Activated CD4-positive, alpha-beta memory T cell treated with anti-CD3 and anti-CD28 coated beads, Interleukin-2, amount 10 ng/mL, durations not matched to agents 7 days and 5 days (primary cell): ENCODE measurements around the gene NAALADL2. TPM values are rescaled to one million over a fixed set of nuclear protein-coding genes. Genes with fewer than 3 reads are reported as not detected.
"Not testable (repeated sequence)": the region's sequence is repeated elsewhere in the genome, so short reads cannot be mapped to it uniquely, and the experiment has no call there.

Source experiments
- CTCF ChIA-PET: fragments of 350-600 bp; sonication (Branson Sonifier 250); formaldehyde crosslinking; loops from one replicate; lab custom pipeline; 2021; ENCODE audit warnings: antibody characterized with exemption, inconsistent platforms; lab: Charles Lee
- POLR2A ChIA-PET: fragments of 350-600 bp; sonication (Branson Sonifier 250); formaldehyde crosslinking; loops from one replicate; lab custom pipeline; 2021; ENCODE audit warnings: antibody characterized with exemption; lab: Charles Lee
- DNase-seq: peaks from one replicate; pipeline ENCODE4 v3.0.0-alpha.2; 2020
- H3K27ac Mint-ChIP-seq: one replicate; pipeline ENCODE4 v1.8.0; 2021; ENCODE audit warnings: mild to moderate bottlenecking, mixed read lengths
- H3K27me3 Mint-ChIP-seq: one replicate; pipeline ENCODE4 v1.8.0; 2021; ENCODE audit warnings: mixed read lengths
- H3K36me3 Mint-ChIP-seq: one replicate; pipeline ENCODE4 v1.8.0; 2021; ENCODE audit warnings: low read depth, mixed read lengths
- H3K4me1 Mint-ChIP-seq: one replicate; pipeline ENCODE4 v1.8.0; 2021; ENCODE audit warnings: mixed read lengths
- H3K4me3 Mint-ChIP-seq: one replicate; pipeline ENCODE4 v1.8.0; 2021; ENCODE audit warnings: mild to moderate bottlenecking, mixed read lengths
- H3K9me3 Mint-ChIP-seq: one replicate; pipeline ENCODE4 v1.8.0; 2021; ENCODE audit warnings: mixed read lengths
- total RNA-seq, 2 experiments: library from RNA; stranded (reverse); gene quantifications; one replicate each; pipeline ENCODE4 v1.2.3, GENCODE V29; 2021

Gene NAALADL2
- total RNA-seq, 2 experiments from 2014 or later: not detected

DNA sequence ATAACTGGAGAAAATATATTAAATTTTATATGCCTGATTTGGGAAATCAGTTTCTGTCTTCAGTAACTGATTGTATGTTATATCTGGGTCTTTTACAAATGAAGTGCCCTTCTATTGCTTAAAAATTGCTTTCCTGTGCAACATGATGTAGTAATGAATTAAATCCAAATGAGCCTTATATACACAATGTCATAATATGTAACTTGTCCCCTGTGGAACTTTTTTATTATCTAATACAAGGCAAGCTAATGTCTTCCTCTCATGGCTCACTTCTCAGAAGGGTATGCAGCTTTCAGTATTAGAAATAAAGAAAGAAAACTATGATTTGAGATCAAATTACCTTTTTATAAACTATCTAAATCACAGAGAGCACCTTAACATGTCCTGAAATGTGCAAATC is 248.9 kb downstream of the NAALADL2 start:
- POLR2A ChIA-PET: no interaction called here
- no peak overlapping the region for H3K4me3 Mint-ChIP-seq
- H3K4me1 Mint-ChIP-seq: no peaks in the 10 kb centered on the region
- no peaks in the 10 kb centered on the region for H3K36me3 Mint-ChIP-seq
- no peak overlapping the region for H3K27ac Mint-ChIP-seq
- DNase-seq: no peak
- H3K9me3 Mint-ChIP-seq: peaks cover 4% of the 10 kb centered on the region
- CTCF ChIA-PET: no interaction called here
- no peaks in the 10 kb centered on the region for H3K27me3 Mint-ChIP-seq

DNA sequence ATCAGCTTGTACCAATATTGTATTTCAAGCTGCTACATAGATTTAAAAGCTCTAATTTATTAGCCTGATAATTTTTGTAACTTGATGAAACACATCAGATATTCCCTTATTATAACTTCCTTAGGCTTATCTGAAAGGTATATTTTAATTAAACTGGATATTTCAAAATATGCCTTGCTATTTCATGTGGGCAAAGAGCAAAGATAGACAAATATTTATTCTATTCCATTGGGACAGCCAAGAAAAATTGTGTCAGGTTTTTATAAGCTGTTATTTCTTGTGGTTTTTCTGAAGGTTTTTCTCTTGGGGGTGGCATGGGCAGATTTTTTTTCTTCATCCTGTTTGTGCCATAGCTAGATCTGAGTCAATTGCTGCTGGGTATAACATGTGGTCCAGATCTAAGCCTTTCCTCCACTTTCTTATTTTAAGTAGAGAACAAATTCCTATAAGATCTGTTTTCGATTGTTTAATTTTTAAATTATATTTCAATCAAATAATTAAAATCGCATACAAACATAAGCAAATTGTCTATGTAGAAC is 249.5 kb downstream of the NAALADL2 start:
- CTCF ChIA-PET: no interaction called here
- Mint-ChIP-seq H3K27me3 (no peaks in the 10 kb centered on the region), H3K4me3 (no peak overlapping the region)

DNA sequence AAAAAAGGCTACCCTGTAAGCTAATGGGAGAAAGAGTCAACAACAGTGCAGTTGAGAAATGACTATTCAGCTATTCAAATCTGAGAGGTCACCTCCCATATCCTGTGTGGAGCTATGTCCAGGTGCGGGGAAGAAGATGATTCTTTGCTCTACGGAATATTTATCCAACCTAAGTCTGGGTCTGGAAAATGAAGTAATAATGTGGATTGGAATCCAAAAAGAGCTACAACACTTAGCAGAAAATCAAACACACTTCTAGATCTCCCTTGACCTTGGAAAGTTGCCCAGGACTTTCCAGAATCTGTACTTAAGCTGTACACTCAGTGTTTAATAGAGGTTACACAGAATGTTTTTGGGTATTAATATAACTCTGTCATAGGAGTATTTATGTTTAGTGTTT is 251.9 kb downstream of the NAALADL2 start:
- Mint-ChIP-seq H3K4me1 (no peaks in the 10 kb centered on the region), H3K36me3 (no peaks in the 10 kb centered on the region), H3K27ac (no peak overlapping the region), H3K27me3 (no peaks in the 10 kb centered on the region), H3K9me3 (peaks cover 1% of the 10 kb centered on the region), H3K4me3 (no peak overlapping the region)
- DNase-seq: no peak
- ChIA-PET POLR2A (no interaction called here), CTCF (no interaction called here)

More for the DNA sequence above, 249.5 kb downstream of the NAALADL2 start:
- POLR2A ChIA-PET: no interaction called here
- H3K36me3 Mint-ChIP-seq: no peaks in the 10 kb centered on the region
- no peak for DNase-seq
- H3K27ac Mint-ChIP-seq: no peak overlapping the region
- peaks cover 4% of the 10 kb centered on the region for H3K9me3 Mint-ChIP-seq
- no peaks in the 10 kb centered on the region for H3K4me1 Mint-ChIP-seq

DNA sequence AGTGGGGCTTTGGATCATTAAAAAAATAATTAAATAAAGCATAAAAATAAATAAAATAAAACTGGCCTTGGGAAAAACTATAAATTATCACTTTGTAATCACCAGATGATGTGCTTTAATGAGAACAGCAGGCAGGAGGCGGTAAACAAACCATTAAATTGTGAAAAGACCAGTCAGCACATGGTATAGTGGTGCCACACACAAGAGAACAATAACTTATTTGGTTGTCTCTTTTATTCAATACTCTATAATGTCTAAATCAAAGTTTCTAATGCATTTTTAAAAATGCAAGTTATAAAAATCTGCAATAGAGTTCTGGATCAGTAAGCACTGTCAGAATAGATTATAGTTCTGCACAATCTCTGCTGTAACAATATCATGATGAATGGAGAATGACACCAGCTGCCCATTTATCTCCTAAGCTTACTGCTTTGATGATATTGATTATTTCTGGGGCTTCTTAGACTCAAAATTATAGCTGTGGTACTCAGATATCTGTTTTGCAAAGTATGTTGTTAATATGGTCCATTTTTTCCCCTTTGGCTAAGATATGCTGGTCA is 259.3 kb downstream of the NAALADL2 start:
- H3K27ac Mint-ChIP-seq: no peak overlapping the region
- no peaks in the 10 kb centered on the region for H3K4me1 Mint-ChIP-seq
- H3K27me3 Mint-ChIP-seq: no peaks in the 10 kb centered on the region
- H3K9me3 Mint-ChIP-seq: peaks cover 2% of the 10 kb centered on the region
- H3K4me3 Mint-ChIP-seq: no peak overlapping the region
- POLR2A ChIA-PET: no interaction called here
- H3K36me3 Mint-ChIP-seq: no peaks in the 10 kb centered on the region
- no peak for DNase-seq
- CTCF ChIA-PET: no interaction called here

DNA sequence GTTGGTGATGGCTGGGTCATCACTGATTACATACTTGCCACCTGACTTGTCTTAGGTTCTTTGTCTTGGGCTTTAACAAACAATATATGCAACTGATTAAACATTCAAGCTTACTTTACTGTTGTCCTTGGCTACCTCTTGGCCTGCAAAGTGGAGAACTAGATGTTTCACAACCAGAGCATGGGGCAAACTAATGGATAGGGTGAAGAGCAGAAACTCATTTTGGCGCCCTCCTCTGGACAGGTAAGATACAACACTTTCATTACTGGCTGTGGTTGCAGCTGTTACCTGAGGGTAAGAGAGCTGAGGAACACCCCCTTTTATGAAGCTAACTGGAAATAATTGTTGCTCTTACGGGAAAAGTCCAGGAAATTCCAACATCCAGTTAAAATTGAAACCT is 262.1 kb downstream of the NAALADL2 start:
- no peak for DNase-seq
- Mint-ChIP-seq H3K36me3 (no peaks in the 10 kb centered on the region), H3K9me3 (peaks cover 2% of the 10 kb centered on the region), H3K4me3 (no peak overlapping the region), H3K4me1 (no peaks in the 10 kb centered on the region), H3K27ac (no peak overlapping the region), H3K27me3 (no peaks in the 10 kb centered on the region)
- ChIA-PET CTCF (no interaction called here), POLR2A (no interaction called here)

DNA sequence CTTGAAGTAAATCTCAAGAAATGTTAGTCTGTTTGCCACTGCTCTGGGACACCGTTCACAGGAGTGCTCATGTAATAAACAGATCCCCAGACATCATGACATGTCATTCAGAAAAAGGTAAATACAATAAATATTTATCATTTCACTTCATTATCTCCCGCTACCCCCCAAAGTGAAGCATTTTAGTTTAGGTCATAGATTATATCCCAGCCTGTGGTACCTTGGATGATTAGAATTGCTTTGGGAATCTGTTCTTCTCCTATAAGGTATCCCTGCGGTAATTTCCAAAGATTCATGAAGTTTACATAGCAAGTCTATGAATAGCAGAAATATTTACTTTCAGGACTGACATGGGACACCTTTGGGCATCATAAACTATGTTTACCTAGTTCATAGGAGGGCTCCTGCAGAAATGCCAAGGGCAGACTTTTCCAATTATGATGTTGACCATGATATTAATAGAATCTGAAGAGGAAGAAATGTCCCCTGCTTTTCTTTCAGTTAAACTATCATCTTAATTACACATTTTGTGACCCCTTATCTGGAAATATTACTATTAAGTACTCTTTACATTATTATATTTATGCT is 268.0 kb downstream of the NAALADL2 start:
- H3K27ac Mint-ChIP-seq: no peak overlapping the region
- ChIA-PET POLR2A (no interaction called here), CTCF (no interaction called here)
- no peaks in the 10 kb centered on the region for H3K36me3 Mint-ChIP-seq
- no peaks in the 10 kb centered on the region for H3K9me3 Mint-ChIP-seq
- no peaks in the 10 kb centered on the region for H3K27me3 Mint-ChIP-seq
- DNase-seq: no peak
- no peak overlapping the region for H3K4me3 Mint-ChIP-seq
- no peaks in the 10 kb centered on the region for H3K4me1 Mint-ChIP-seq

DNA sequence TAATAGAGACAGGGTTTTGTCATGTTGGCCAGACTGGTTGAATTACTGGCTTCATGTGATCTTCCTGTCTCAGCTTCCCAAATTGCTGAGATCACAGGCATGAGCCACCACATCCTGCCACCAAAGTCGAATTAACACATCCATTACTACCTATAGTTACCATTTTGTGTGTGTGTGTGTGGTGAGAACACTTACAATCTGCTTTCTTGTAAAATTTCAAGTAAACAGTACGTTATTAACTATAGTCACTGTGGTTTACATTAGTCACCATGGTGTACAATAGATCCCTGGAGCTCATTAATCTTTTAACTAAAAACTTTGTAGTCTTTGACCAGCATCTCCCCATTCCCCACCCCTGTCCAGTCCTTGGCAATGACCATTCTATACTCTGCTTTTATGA is 270.0 kb downstream of the NAALADL2 start:
- CTCF ChIA-PET: no interaction called here
- DNase-seq: no peak
- H3K27me3 Mint-ChIP-seq: no peaks in the 10 kb centered on the region
- POLR2A ChIA-PET: no interaction called here
- peaks cover 2% of the 10 kb centered on the region for H3K9me3 Mint-ChIP-seq
- no peak overlapping the region for H3K4me3 Mint-ChIP-seq
- no peaks in the 10 kb centered on the region for H3K4me1 Mint-ChIP-seq
- peaks cover 4% of the 10 kb centered on the region for H3K36me3 Mint-ChIP-seq
- no peak overlapping the region for H3K27ac Mint-ChIP-seq

DNA sequence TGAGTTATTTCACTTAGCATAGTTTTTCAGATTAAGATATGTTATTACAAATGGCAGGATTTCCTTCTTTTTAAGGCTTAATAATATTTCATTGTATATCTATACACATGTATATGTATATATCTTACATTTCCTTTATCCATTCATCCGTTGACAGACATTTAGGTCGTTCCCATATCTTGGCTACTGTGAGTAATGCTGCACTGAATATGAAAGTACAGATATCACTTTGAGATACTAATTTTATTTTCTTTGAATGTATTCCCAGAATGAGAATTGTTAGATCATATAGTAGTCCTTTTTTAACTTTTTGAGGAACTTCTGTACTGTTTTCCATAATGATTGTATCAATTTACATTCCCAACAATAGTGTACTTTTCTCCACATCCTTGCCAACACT is 270.4 kb downstream of the NAALADL2 start:
- DNase-seq: no peak
- H3K36me3 Mint-ChIP-seq: peaks cover 4% of the 10 kb centered on the region
- H3K4me1 Mint-ChIP-seq: no peaks in the 10 kb centered on the region
- no peak overlapping the region for H3K27ac Mint-ChIP-seq
- POLR2A ChIA-PET: no interaction called here
- no peaks in the 10 kb centered on the region for H3K27me3 Mint-ChIP-seq
- H3K4me3 Mint-ChIP-seq: no peak overlapping the region
- H3K9me3 Mint-ChIP-seq: peaks cover 2% of the 10 kb centered on the region
- CTCF ChIA-PET: no interaction called here

DNA sequence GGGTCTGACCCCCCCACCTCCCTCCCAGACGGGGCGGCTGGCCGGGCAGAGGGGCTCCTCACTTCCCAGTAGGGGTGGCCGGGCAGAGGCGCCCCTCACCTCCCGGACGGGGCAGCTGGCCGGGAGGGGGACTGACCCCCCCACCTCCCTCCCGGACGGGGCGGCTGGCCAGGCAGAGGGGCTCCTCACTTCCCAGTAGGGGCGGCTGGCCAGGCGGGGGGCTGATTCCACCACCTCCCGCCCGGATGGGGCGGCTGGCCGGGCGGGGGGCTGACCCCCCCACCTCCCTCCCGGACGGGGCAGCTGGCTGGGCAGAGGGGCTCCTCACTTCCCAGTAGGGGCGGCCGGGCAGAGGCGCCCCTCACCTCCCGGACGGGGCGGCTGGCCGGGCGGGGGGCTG is 272.7 kb downstream of the NAALADL2 start:
- DNase-seq, H3K4me1 Mint-ChIP-seq, CTCF ChIA-PET, H3K27ac Mint-ChIP-seq, H3K4me3 Mint-ChIP-seq, POLR2A ChIA-PET, H3K9me3 Mint-ChIP-seq, H3K36me3 Mint-ChIP-seq, H3K27me3 Mint-ChIP-seq: not testable (repeated sequence)

DNA sequence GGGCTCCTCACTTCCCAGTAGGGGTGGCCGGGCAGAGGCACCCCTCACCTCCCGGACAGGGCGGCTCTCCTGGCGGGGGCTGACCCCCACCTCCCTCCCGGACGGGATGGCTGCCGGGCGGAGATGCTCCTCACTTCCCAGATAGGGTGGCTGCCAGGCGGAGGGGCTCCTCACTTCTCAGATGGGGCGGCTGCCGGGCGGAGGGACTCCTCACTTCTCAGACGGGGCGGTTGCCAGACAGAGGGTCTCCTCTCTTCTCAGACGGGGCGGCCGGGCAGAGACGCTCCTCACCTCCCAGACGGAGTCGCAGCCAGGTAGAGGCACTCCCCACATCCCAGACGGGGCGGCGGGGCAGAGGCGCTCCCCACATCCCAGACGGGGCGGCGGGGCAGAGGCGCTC is 273.6 kb downstream of the NAALADL2 start:
- CTCF ChIA-PET, H3K27me3 Mint-ChIP-seq, POLR2A ChIA-PET, DNase-seq, H3K9me3 Mint-ChIP-seq, H3K36me3 Mint-ChIP-seq, H3K4me3 Mint-ChIP-seq, H3K4me1 Mint-ChIP-seq, H3K27ac Mint-ChIP-seq: not testable (repeated sequence)

DNA sequence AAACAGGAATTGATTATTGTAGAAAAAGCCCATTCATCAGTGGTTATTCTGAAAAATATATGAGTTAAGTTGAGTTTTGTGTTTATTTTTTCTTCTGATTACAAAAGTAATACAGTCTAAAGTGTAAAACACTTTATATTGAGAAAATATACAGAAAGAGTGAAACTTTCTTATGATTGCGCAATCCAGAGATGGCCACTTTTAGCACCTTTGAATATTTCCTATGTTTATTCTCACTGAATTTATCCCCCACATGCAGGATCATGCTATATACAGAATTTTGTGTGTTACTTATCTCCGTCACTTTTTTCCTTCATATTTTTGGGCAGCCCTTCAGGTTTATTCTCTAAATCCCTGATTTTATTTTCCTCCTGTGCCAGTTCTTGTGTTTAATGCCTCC is 285.2 kb downstream of the NAALADL2 start:
- Mint-ChIP-seq H3K27ac (no peak overlapping the region), H3K4me3 (no peak overlapping the region), H3K4me1 (no peaks in the 10 kb centered on the region), H3K36me3 (no peaks in the 10 kb centered on the region), H3K9me3 (peaks cover 4% of the 10 kb centered on the region), H3K27me3 (no peaks in the 10 kb centered on the region)
- DNase-seq: no peak
- ChIA-PET CTCF (no interaction called here), POLR2A (no interaction called here)

DNA sequence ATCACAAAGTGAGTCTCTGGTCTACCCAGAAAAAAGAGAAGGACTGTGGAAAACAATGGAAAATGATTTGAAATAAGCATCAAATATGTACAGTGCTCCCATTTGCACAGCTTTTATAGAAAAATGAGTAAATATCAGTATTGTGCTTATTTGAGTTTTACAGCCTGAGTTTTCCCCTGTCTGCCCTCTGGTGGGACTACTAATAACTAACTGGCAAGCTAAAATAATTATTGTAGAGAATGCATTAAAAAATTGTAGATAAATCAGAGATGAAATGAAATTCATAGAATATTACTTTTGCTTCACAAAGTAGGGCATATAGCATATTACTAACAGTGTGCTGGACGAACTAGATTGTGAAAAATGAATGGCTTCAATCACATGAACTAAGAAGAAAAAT is 287.1 kb downstream of the NAALADL2 start:
- Mint-ChIP-seq H3K27me3 (no peaks in the 10 kb centered on the region), H3K9me3 (peaks cover 4% of the 10 kb centered on the region), H3K4me3 (no peak overlapping the region), H3K36me3 (no peaks in the 10 kb centered on the region), H3K4me1 (no peaks in the 10 kb centered on the region), H3K27ac (no peak overlapping the region)
- DNase-seq: no peak
- POLR2A ChIA-PET: no interaction called here
- CTCF ChIA-PET: no interaction called here

DNA sequence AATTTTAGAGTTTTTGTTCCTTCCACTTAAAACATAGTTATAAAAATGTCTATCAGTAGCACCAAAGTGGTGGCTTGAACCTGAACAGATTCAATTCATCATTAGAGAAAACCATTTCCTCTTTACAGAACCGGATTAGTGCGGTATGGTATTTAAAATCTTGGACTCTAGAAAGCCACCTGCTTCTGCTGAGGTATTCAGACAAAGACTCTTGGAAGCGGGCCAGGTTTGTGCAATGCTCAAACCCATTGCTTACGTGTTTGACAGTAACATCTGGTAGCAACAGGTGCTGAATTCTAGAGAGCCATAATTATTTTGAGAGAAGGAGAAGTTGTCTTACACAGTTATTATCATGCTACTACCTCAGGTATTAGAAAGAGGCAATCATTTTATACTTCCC is 290.5 kb downstream of the NAALADL2 start:
- Mint-ChIP-seq H3K4me3 (no peak overlapping the region), H3K27me3 (no peaks in the 10 kb centered on the region), H3K27ac (no peak overlapping the region), H3K4me1 (no peaks in the 10 kb centered on the region), H3K9me3 (peaks cover 4% of the 10 kb centered on the region), H3K36me3 (no peaks in the 10 kb centered on the region)
- POLR2A ChIA-PET: no interaction called here
- CTCF ChIA-PET: no interaction called here
- DNase-seq: no peak

DNA sequence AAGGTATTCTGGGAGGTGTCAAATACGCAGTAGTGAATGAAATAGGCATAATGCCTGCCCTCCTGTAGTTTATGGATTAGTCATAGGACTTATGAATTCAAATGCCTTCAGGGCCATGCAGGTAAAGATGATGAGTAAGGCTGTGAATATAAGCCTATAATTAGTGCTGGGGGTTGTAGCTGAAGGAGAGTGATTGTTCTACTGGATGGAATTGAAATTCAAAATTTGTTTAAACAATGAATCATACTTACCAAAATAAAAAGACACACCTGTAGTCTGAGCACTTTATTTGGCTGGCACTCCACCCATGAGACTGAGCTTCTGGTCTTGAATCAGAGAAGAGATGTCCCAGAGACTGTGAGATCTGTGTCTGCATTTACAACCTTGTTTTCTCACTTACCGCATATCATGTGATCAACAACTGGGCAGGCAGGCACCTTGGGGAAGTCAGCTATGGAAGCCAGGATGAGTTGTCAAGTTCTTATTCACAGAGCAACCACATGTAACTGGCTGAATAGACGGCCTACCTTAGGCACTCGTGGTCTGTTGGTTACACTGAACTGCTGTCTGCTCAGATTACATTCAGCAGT is 291.8 kb downstream of the NAALADL2 start:
- no peak overlapping the region for H3K4me3 Mint-ChIP-seq
- no peaks in the 10 kb centered on the region for H3K4me1 Mint-ChIP-seq
- no peaks in the 10 kb centered on the region for H3K27me3 Mint-ChIP-seq
- CTCF ChIA-PET: no interaction called here
- H3K27ac Mint-ChIP-seq: no peak overlapping the region
- no peaks in the 10 kb centered on the region for H3K36me3 Mint-ChIP-seq
- POLR2A ChIA-PET: no interaction called here
- no peak for DNase-seq
- peaks cover 4% of the 10 kb centered on the region for H3K9me3 Mint-ChIP-seq
